H1 (cell line): ENCODE measurements around the gene LPCAT1. TPM values are rescaled to one million over a fixed set of nuclear protein-coding genes. Genes with fewer than 3 reads are reported as not detected.

Source experiments
- CTCF ChIA-PET: fragments of 300-600 bp; sonication (Branson Sonifier 250); formaldehyde crosslinking; loops from one replicate; lab custom pipeline; 2021; ENCODE audit not compliant: partially characterized antibody; lab: Charles Lee
- POLR2A ChIA-PET: fragments of 300-600 bp; sonication (Branson Sonifier 250); formaldehyde crosslinking; loops from one replicate; lab custom pipeline; 2021; ENCODE audit warnings: inconsistent platforms; ENCODE audit not compliant: partially characterized antibody; lab: Charles Lee
- DNase-seq, 2 experiments: peaks; one replicate each; pipeline versions ENCODE4 v3.0.0 to v3.0.0-alpha.2; 2010 to 2022; ENCODE audit warnings: low spot score in 2 of 2, low read depth in 1 of 2, mixed read lengths in 1 of 2
- FAIRE-seq: peaks from 2 replicates; lab custom pipeline; 2011; peaks lifted over from hg19 to GRCh38; lab: Jason Lieb, UNC
- H2AFZ ChIP-seq: 2 replicates; pipeline ENCODE4 v1.8.1; 2012; ENCODE audit warnings: low read length, inconsistent platforms
- H2AK5ac ChIP-seq: 2 replicates; pipeline ENCODE4 v1.6.1; 2013; ENCODE audit warnings: low read depth, low read length
- H2BK120ac ChIP-seq: replicated peaks from 2 replicates; pipeline ENCODE3; 2013; ENCODE audit warnings: low read depth, low read length, inconsistent platforms
- H2BK12ac ChIP-seq: 2 replicates; pipeline ENCODE4 v1.6.1; 2013; ENCODE audit warnings: low read depth, low read length
- H2BK15ac ChIP-seq: 2 replicates; pipeline ENCODE4 v1.6.1; 2013; ENCODE audit warnings: low read length
- H2BK20ac ChIP-seq: 2 replicates; pipeline ENCODE4 v1.6.1; 2013; ENCODE audit warnings: low read length
- H2BK5ac ChIP-seq: 2 replicates; pipeline ENCODE4 v1.6.1; 2013; ENCODE audit warnings: low read depth, low read length
- H3K14ac ChIP-seq: 2 replicates; pipeline ENCODE4 v1.6.1; 2013; ENCODE audit warnings: inconsistent platforms; ENCODE audit not compliant: insufficient read length
- H3K18ac ChIP-seq: 2 replicates; pipeline ENCODE4 v1.6.1; 2013; ENCODE audit warnings: low read length; ENCODE audit errors: extremely low read depth
- H3K23ac ChIP-seq: 2 replicates; pipeline ENCODE4 v1.6.1; 2013; ENCODE audit warnings: inconsistent platforms; ENCODE audit not compliant: insufficient read length
- H3K23me2 ChIP-seq: 2 replicates; pipeline ENCODE4 v1.6.1; 2013; ENCODE audit warnings: low read depth, low read length
- H3K27ac ChIP-seq: 2 replicates; pipeline ENCODE4 v1.6.1; 2011; ENCODE audit warnings: low read depth, low read length, inconsistent platforms
- H3K27me3 ChIP-seq, 4 experiments: replicated peaks in 1 of 4; 1 replicate in 1 of 4; 2 replicates in 3 of 4; pipeline versions ENCODE4 v1.6.1 to v1.8.1; 2011 to 2013; ENCODE audit warnings: low read length in 3 of 4, mild to moderate bottlenecking in 3 of 4, inconsistent platforms in 2 of 4, mixed read lengths in 2 of 4, moderate library complexity in 1 of 4; ENCODE audit not compliant: control insufficient read depth in 3 of 4, insufficient read depth in 3 of 4; ENCODE audit errors: extremely low read depth in 1 of 4
- H3K36me3 ChIP-seq, 4 experiments: 2 replicates each; pipeline versions ENCODE4 v1.6.1 to v1.8.1; 2011 to 2013; ENCODE audit warnings: mild to moderate bottlenecking in 4 of 4, low read length in 3 of 4, moderate library complexity in 2 of 4, control low read depth in 1 of 4, inconsistent platforms in 1 of 4; ENCODE audit not compliant: insufficient read depth in 4 of 4, control insufficient read depth in 2 of 4
- H3K4ac ChIP-seq: replicated peaks from 2 replicates; pipeline ENCODE3; 2013; ENCODE audit warnings: low read length, low read depth, mixed read lengths, inconsistent platforms; ENCODE audit not compliant: insufficient read length
- H3K4me1 ChIP-seq, 4 experiments: replicated peaks in 1 of 4; 1 replicate in 1 of 4; 2 replicates in 3 of 4; pipeline versions ENCODE4 v1.6.1 to v1.8.1; 2011 to 2013; ENCODE audit warnings: low read length in 3 of 4, inconsistent platforms in 2 of 4, mixed read lengths in 1 of 4; ENCODE audit not compliant: insufficient read depth in 4 of 4, control insufficient read depth in 3 of 4
- H3K4me2 ChIP-seq, 2 experiments: 2 replicates each; pipeline versions ENCODE4 v1.6.1 to v1.8.1; 2011 to 2013; ENCODE audit warnings: low read depth in 2 of 2, low read length in 2 of 2, control low read depth in 1 of 2, inconsistent platforms in 1 of 2, mild to moderate bottlenecking in 1 of 2; ENCODE audit not compliant: insufficient read depth in 1 of 2
- H3K4me3 ChIP-seq, 4 experiments: fragments of 200-600, 300-600 bp in 1 of 4; sonication (generic), shearing (Covaris generic), sonication (Bioruptor Twin) in 1 of 4; 2 replicates each; pipeline versions ENCODE4 v1.5.1 to v1.8.1; 2011 to 2016; ENCODE audit warnings: low read length in 4 of 4, low read depth in 3 of 4, control low read depth in 2 of 4, inconsistent platforms in 2 of 4, mild to moderate bottlenecking in 2 of 4, mixed read lengths in 1 of 4, moderate library complexity in 1 of 4; ENCODE audit not compliant: insufficient read depth in 2 of 4; ENCODE audit errors: extremely low read depth in 1 of 4
- H3K56ac ChIP-seq: replicated peaks from 2 replicates; pipeline ENCODE3; 2013; ENCODE audit warnings: low read depth, mild to moderate bottlenecking, mixed read lengths, low read length, inconsistent platforms; ENCODE audit not compliant: insufficient read length
- H3K79me1 ChIP-seq: 2 replicates; pipeline ENCODE4 v1.6.1; 2013; ENCODE audit warnings: low read depth, low read length, control low read depth
- H3K79me2 ChIP-seq, 2 experiments: 2 replicates each; pipeline versions ENCODE4 v1.6.1 to v1.8.1; 2012 to 2013; ENCODE audit warnings: low read length in 2 of 2, mild to moderate bottlenecking in 2 of 2, inconsistent platforms in 1 of 2; ENCODE audit not compliant: insufficient read depth in 2 of 2, control insufficient read depth in 1 of 2
- H3K9ac ChIP-seq, 4 experiments: replicated peaks in 1 of 4; 1 replicate in 1 of 4; 2 replicates in 3 of 4; pipeline versions ENCODE4 v1.6.1 to v1.8.1; 2011 to 2013; ENCODE audit warnings: low read depth in 3 of 4, low read length in 3 of 4, control low read depth in 2 of 4, mild to moderate bottlenecking in 2 of 4, moderate library complexity in 2 of 4, inconsistent platforms in 1 of 4; ENCODE audit errors: extremely low read depth in 1 of 4
- H3K9me3 ChIP-seq, 2 experiments: 2 replicates each; pipeline versions ENCODE4 v1.6.1 to v1.8.1; 2012 to 2013; ENCODE audit warnings: mild to moderate bottlenecking in 2 of 2, moderate library complexity in 2 of 2, control low read depth in 1 of 2, inconsistent platforms in 1 of 2, low read depth in 1 of 2, low read length in 1 of 2, mixed read lengths in 1 of 2; ENCODE audit not compliant: insufficient read depth in 2 of 2
- H4K20me1 ChIP-seq, 2 experiments: replicated peaks in 1 of 2; 2 replicates each; pipeline versions ENCODE3 to v1.8.1; 2011 to 2013; ENCODE audit warnings: inconsistent platforms in 2 of 2, low read length in 2 of 2, mild to moderate bottlenecking in 1 of 2; ENCODE audit not compliant: insufficient read depth in 2 of 2, control insufficient read depth in 1 of 2
- H4K5ac ChIP-seq: 2 replicates; pipeline ENCODE4 v1.6.1; 2013; ENCODE audit warnings: low read length, low read depth, mixed read lengths, inconsistent platforms; ENCODE audit not compliant: insufficient read length
- H4K8ac ChIP-seq: 2 replicates; pipeline ENCODE4 v1.8.0; 2013; ENCODE audit warnings: mild to moderate bottlenecking, moderate library complexity, low read length, inconsistent platforms; ENCODE audit not compliant: insufficient read depth; ENCODE audit errors: extremely low read depth
- H4K91ac ChIP-seq: replicated peaks from 2 replicates; pipeline ENCODE3; 2013; ENCODE audit warnings: low read length, mixed read lengths, inconsistent platforms; ENCODE audit not compliant: insufficient read length
- BCL11A ChIP-seq, 2 experiments: IDR thresholded peaks; one replicate each; pipeline ENCODE4 v1.6.1; 2011; ENCODE audit warnings: low read depth in 2 of 2, low read length in 2 of 2, mild to moderate bottlenecking in 2 of 2
- NANOG ChIP-seq: IDR thresholded peaks from 2 replicates; pipeline ENCODE4 v1.6.1; 2011; ENCODE audit warnings: low read length, low read depth, mild to moderate bottlenecking, inconsistent platforms; ENCODE audit not compliant: insufficient read depth, poor library complexity, severe bottlenecking
- PHF8 ChIP-seq: fragments of 200-600 bp; sonication (generic); conservative IDR thresholded peaks from 2 replicates; pipeline ENCODE4 v1.7.1; 2012; ENCODE audit warnings: low read depth, mild to moderate bottlenecking, inconsistent platforms, low read length, moderate library complexity
- SP4 ChIP-seq: IDR thresholded peaks from 2 replicates; pipeline ENCODE4 v1.6.1; 2012; ENCODE audit warnings: low read length, inconsistent platforms
- WGBS, 2 experiments: shearing (Covaris generic) in 1 of 2; methylation state at CpG; one replicate each; pipeline versions ENCODE4 v1.1.6 to v1.1.7; 2013 to 2015; ENCODE audit warnings: low lambda C conversion rate in 2 of 2, mixed read lengths in 2 of 2, inconsistent platforms in 1 of 2, low coverage in 1 of 2, missing lambda C conversion rate in 1 of 2; ENCODE audit not compliant: insufficient replicate concordance in 2 of 2, insufficient coverage in 1 of 2, insufficient read length in 1 of 2; ENCODE audit errors: extremely low coverage in 1 of 2, missing lambda C conversion rate in 1 of 2; 5-methylcytosine and 5-hydroxymethylcytosine counted together
- polyA plus RNA-seq, 7 experiments: library from polyadenylated mRNA; depleted of rRNA in 3 of 7; stranded (reverse) in 5 of 7; unstranded in 2 of 7; fragments of >200 nt in 5 of 7; fragments of 200-250 nt in 2 of 7; gene quantifications; 1 replicate in 5 of 7; 2 replicates in 1 of 7; 4 replicates in 1 of 7; pipeline versions ENCODE4 v1.2.1 to v1.2.3, GENCODE V29; 2011 to 2013; ENCODE audit warnings: missing spikeins in 2 of 7, mixed read lengths in 2 of 7
- total RNA-seq: library from RNA; stranded (reverse); fragmentation: NEBNext Ultra II Directional; extraction: Animal tissue kit (Norgen Biotek cat#: 25700); gene quantifications from 2 replicates; pipeline ENCODE4 v1.2.1, GENCODE V29; 2021

Gene LPCAT1
- total and polyA plus RNA-seq, 2 of the 8 experiments (the other 6 are each of a cell fraction or from before 2014, with no cell fraction given) = 107 to 260 TPM

DNA sequence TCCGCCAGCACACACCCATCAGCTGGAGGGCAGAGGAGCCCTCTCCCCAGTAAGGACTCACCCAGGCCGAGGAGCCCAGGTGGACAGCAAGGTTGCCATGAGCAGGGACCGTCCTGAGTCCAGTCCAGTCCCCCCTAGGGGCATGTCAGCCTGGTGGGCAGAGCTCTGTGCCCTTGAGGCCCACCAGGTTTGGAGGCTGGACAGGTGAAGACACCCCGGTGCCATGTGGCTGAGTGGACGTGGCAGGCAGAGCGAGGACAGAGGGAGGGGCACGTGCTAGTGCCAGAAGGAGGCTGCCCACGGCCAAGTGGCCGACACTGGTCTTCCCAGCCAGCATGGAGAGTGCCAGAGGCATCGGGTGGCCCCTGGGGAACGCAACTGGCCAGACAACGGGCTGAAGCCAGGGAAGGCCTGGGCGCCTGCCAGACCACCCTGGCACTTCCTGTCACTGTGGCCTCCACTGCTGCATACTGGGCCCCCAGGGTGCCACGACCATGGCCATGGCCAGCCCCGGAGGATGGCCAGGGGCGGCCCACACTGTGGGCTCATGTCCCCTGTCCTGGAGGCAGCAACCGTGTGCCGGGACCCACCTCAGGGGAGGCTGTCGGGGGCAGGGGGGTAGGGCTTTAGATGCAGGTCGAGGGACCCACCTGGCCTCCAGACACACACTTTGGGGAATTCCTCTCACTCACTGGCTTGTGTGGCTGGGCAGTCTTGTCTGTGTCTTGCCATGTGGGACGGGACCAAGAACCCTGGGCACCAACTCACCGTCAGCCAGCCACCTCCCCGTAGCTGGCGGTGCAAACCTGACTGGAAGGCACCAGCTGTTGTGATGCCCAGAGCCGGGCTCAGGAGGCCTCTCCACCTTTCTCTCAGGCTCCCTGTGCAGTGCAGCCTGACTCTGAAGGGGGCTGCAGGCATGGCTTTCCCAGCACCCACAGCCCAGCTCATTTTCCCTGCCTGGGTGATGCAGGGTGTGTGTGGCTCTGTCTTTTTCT lies 42.3 kb upstream of the LPCAT1 start:
- Histone ChIP-seq H3K79me1 (no peaks in the 10 kb centered on the region; the same call in 1 of the 2 replicates), H3K56ac (no peak overlapping the region), H3K23ac (no peak overlapping the region), H4K8ac (peak overlapping the region; percentile 9; the same call in 1 of the 2 replicates), H3K9me3 (peaks cover 8 to 10% of the 10 kb centered on the region in 2 experiments; a peak in 2 of 4 replicates), H3K4ac (no peak overlapping the region), H3K4me3 (no peak overlapping the region), H2AK5ac (no peak overlapping the region), H2BK5ac (no peak overlapping the region; the same call in 1 of the 2 replicates), H2AFZ (no peak overlapping the region), H2BK15ac (no peak overlapping the region), H2BK120ac (no peak overlapping the region), H3K18ac (no peak overlapping the region), H3K4me1 (peaks cover 0 to 7% (median 0%) of the 10 kb centered on the region in 4 experiments; a peak in 1 of 7 replicates), H3K9ac (no peak overlapping the region), H4K20me1 (peaks cover 0 to 2% of the 10 kb centered on the region in 2 experiments), H3K27me3 (no peaks in the 10 kb centered on the region), H4K5ac (no peak overlapping the region), H3K4me2 (no peak overlapping the region), H2BK12ac (0 out of 2 replicates have a peak overlapping the region, but pooled peaks have one; percentile 68), H3K14ac (no peak overlapping the region), H3K79me2 (no peaks in the 10 kb centered on the region), H2BK20ac (no peak overlapping the region), H3K36me3 (peaks cover 0 to 15% (median 8%) of the 10 kb centered on the region in 4 experiments; a peak in 6 of 8 replicates), H4K91ac (no peak overlapping the region), H3K27ac (peak overlapping the region; percentile 20; the same call in 1 of the 2 replicates), H3K23me2 (peaks cover 2% of the 10 kb centered on the region; the same call in 1 of the 2 replicates)
- FAIRE-seq (no peak), DNase-seq (no peak)
- WGBS, 2 experiments = 88% methylated on average over 22 of the region's 25 CpGs; no CpG with 5 or more reads in 1 of the 2 experiments
- ChIA-PET POLR2A (interaction anchor here (1.2 kb wide), 1 partner anchor 52 kb away, joined by 4 read pairs; no protein-coding TSS in a partner anchor), CTCF (interaction anchor here (1.0 to 1.1 kb wide), 2 partner anchors 10 to 62 kb away, joined by 3 read pairs; no protein-coding TSS in a partner anchor)
- TF ChIP-seq SP4 (no peak), NANOG (no peak), BCL11A (IDR thresholded peaks at IDR 0.05; ENCODE audit: low read depth in 2 of 2, low read length in 2 of 2) (no peak), PHF8 (no peak)
